Measurements from ENCODE around the gene HOXD3.

Gene HOXD3

GRCh38 chr2:176187200-176187898, 30.2 kb downstream of the HOXD3 start:
- CTCF ChIA-PET = interaction anchor here (0.8 to 1.3 kb wide), 5 partner anchors 9 to 465 kb away, joined by 3 to 5 read pairs (median 3); no protein-coding TSS in a partner anchor
- no peak for DNase-seq (ENCODE audit: extremely low spot score)
- no peak for TF ChIP-seq CTCF (IDR thresholded peaks at IDR 0.05; ENCODE audit: control extremely low read depth, extremely low read depth, low read depth, missing control alignments)
- POLR2A ChIA-PET = no interaction called here

DNA sequence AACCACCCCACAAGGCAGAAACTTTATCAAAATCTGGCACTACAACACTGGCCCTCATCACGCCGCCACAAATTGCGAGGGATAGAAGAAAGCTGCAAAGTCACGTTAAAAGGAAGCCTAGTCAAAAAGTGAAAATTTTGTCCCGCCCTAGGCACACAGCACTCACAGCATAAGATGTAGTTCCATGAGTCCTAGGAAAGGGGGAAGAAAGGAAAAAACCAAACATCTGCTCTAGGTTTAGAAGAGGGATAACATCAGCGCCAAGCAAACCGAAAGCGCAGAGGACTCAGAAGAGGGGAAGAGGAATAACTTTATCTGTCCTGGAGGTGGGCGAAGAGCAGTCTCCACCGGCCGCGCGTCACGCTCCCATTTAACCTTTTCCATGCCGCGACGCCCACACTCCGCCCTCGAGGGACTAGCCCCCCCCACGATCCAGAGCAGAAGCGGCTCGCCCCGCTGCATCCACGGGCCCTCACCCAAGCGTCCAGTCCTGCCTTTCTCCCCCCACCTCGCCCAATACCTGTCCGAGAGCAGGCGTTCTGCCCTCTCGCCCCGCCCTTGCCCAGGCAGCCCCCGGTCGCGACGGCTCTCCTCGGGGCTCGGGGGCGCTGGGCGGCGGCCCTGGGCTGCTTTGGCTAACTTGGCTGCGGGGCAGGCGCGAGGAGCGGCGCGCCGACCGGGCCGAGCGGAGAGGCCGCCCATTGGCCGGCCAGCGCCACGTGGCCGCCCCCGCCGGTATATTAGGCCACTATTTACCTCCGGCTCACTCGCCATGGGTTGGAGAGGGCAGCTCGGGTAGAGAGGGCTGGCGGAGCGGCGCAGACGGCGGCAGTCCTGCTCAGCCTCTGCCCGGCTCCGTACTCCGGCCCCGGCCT, 31.0 kb downstream of the HOXD3 start, which contains the start of gene HOXD1:
Gene HOXD1, plus strand, starts transcription at position 770 of the 875 bp plus-strand sequence. CDS start 134 bp downstream, outside the sequence.
- ChIA-PET POLR2A (no interaction called here), CTCF (interaction anchor here (1.0 to 1.3 kb wide), 4 partner anchors 10 to 464 kb away, joined by 3 to 5 read pairs (median 4); no protein-coding TSS in a partner anchor)
- TF ChIP-seq CTCF (IDR thresholded peaks at IDR 0.05; ENCODE audit: control extremely low read depth, extremely low read depth, low read depth, missing control alignments) = no peak
- peak; percentile 49 for DNase-seq (ENCODE audit: extremely low spot score)

DNA sequence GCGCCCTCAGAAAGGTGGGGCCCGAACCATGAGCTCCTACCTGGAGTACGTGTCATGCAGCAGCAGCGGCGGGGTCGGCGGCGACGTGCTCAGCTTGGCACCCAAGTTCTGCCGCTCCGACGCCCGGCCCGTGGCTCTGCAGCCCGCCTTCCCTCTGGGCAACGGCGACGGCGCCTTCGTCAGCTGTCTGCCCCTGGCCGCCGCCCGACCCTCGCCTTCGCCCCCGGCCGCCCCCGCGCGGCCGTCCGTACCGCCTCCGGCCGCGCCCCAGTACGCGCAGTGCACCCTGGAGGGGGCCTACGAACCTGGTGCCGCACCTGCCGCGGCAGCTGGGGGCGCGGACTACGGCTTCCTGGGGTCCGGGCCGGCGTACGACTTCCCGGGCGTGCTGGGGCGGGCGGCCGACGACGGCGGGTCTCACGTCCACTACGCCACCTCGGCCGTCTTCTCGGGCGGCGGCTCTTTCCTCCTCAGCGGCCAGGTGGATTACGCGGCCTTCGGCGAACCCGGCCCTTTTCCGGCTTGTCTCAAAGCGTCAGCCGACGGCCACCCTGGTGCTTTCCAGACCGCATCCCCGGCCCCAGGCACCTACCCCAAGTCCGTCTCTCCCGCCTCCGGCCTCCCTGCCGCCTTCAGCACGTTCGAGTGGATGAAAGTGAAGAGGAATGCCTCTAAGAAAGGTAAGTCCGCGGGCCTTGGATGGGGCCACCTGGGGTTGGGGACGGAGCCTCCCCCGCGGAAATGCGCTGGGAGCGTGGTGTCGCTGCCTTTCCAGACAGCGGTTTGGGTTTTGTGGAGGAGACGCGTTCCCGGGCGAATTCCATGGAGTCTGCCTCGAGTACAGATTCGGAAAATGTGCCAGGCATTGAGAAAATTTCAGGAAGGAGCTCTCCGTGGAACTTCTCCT, 31.9 kb downstream of the HOXD3 start:
- no peak for TF ChIP-seq CTCF (IDR thresholded peaks at IDR 0.05; ENCODE audit: control extremely low read depth, extremely low read depth, low read depth, missing control alignments)
- no peak for DNase-seq (ENCODE audit: extremely low spot score)
- ChIA-PET POLR2A (no interaction called here), CTCF (interaction anchor here (0.9 to 1.7 kb wide), 2 partner anchors 14 to 266 kb away, joined by 3 to 5 read pairs; no protein-coding TSS in a partner anchor)

DNA sequence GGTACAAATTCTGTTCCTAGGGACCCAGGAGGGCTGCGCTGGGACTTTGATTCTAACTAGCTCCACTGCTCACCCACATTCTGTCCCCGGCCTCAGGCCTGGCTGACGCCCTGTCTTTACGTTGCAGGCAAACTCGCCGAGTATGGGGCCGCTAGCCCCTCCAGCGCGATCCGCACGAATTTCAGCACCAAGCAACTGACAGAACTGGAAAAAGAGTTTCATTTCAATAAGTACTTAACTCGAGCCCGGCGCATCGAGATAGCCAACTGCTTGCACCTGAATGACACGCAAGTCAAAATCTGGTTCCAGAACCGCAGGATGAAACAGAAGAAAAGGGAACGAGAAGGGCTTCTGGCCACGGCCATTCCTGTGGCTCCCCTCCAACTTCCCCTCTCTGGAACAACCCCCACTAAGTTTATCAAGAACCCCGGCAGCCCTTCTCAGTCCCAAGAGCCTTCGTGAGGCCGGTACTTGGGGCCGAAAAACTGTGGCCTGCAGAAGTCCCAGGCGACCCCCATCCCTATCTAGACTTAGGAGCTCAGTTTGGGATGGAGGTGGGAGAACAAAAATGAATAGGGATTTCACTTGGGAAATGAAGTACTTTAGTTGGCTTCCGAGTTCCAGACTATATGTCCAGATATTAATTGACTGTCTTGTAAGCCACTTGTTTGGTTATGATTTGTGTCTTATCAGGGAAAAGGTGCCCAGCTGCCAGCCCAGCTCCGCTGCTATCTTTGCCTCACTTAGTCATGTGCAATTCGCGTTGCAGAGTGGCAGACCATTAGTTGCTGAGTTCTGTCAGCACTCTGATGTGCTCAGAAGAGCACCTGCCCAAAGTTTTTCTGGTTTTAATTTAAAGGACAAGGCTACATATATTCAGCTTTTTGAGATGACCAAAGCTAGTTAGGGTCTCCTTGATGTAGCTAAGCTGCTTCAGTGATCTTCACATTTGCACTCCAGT, 32.9 kb downstream of the HOXD3 start:
- POLR2A ChIA-PET = no interaction called here
- CTCF ChIA-PET = interaction anchor here (0.9 to 1.7 kb wide), 2 partner anchors 15 to 265 kb away, joined by 3 to 5 read pairs; no protein-coding TSS in a partner anchor
- no peak for TF ChIP-seq CTCF (IDR thresholded peaks at IDR 0.05; ENCODE audit: control extremely low read depth, extremely low read depth, low read depth, missing control alignments)
- DNase-seq (ENCODE audit: extremely low spot score) = no peak

DNA sequence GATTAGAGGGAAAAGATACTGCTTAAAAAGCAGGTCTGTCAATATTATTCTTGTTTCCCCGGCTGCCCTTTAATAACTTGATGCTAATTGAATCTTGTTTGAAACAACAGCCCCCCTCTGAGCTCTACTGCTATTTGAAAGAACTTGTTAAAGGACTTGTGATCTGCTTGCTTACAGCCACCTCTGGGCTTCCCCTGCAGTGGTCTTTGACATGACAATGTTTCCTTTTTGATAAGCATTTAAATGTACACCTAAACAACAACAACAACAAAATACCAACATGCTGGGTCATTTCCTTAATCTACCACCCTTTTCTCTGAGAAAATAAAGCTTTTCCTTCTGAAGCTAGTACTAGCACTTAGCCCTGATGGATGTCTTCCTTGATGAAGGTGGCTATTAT, 35.2 kb downstream of the HOXD3 start:
- POLR2A ChIA-PET = no interaction called here
- CTCF ChIA-PET = interaction anchor here (0.8 kb wide), 1 partner anchor 350 kb away, joined by 3 read pairs; no protein-coding TSS in a partner anchor
- no peak for TF ChIP-seq CTCF (IDR thresholded peaks at IDR 0.05; ENCODE audit: control extremely low read depth, extremely low read depth, low read depth, missing control alignments)
- no peak for DNase-seq (ENCODE audit: extremely low spot score)
